ENCODE results near the gene KCNAB1. TPM values are rescaled to one million over a fixed set of nuclear protein-coding genes. Genes with fewer than 3 reads are reported as not detected.

KCNAB1 gene
- total RNA-seq, 2 experiments from 2014 or later, result not detected

DNA sequence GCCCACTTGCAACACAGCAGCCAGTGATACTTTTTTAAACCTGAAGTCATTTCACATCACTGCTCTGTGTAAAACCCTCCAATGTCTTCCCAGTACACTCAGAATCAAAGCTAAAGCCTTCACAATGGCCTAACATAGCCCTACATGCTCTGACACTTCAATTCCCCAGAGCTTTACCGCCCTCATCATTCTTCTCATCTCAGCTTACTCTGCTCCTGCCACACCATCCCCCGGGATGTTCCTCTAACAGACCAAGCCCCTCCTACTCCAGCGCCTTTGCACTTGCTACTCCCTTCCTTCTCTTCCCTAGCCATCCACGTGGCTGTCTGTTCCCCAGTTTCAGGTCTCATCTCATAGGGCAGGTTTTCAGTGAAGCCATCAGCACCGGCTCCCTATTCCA lies 240.6 kb downstream of the KCNAB1 start:
- Histone ChIP-seq H3K4me2 (ENCODE audit: low read length) (no peak overlapping the region), H2AFZ (ENCODE audit: low read length) (no peak overlapping the region), H4K20me1 (ENCODE audit: insufficient read depth, low read length) (no peaks in the 10 kb centered on the region), H3K79me2 (ENCODE audit: insufficient read depth, low read depth, low read length) (no peaks in the 10 kb centered on the region), H3K36me3 (ENCODE audit: insufficient read depth, low read length) (no peaks in the 10 kb centered on the region), H3K4me1 (ENCODE audit: insufficient read depth, low read length, poor library complexity, severe bottlenecking) (no peaks in the 10 kb centered on the region), H3K9me2 (ENCODE audit: insufficient read depth, low read length) (no peaks in the 10 kb centered on the region), H3K4me3 (ENCODE audit: low read depth, low read length, poor library complexity, severe bottlenecking) (no peak overlapping the region), H3K9me3 (ENCODE audit: low read length) (no peaks in the 10 kb centered on the region), H3K27ac (ENCODE audit: low read depth, low read length, poor library complexity, severe bottlenecking) (no peak overlapping the region)
- intact Hi-C loops (cut with micrococcal nuclease; ENCODE audit: unreplicated experiment), result no loop called here
- ChIA-PET CTCF (ENCODE audit: unreplicated experiment) (no interaction called here), POLR2A (interaction anchor here (0.6 to 0.9 kb wide), 3 partner anchors 15 to 132 kb away, joined by 3 to 4 read pairs (median 4); no protein-coding TSS in a partner anchor)
- BruUV-seq (replicated peaks), result no TSS peak
- DNase-seq (ENCODE audit: low spot score), result no peak
- no peak for TF ChIP-seq EZH2phosphoT487 (IDR thresholded peaks at IDR 0.05; ENCODE audit: borderline replicate concordance, low read depth, low read length)
- TF ChIP-seq, protein P1, sequence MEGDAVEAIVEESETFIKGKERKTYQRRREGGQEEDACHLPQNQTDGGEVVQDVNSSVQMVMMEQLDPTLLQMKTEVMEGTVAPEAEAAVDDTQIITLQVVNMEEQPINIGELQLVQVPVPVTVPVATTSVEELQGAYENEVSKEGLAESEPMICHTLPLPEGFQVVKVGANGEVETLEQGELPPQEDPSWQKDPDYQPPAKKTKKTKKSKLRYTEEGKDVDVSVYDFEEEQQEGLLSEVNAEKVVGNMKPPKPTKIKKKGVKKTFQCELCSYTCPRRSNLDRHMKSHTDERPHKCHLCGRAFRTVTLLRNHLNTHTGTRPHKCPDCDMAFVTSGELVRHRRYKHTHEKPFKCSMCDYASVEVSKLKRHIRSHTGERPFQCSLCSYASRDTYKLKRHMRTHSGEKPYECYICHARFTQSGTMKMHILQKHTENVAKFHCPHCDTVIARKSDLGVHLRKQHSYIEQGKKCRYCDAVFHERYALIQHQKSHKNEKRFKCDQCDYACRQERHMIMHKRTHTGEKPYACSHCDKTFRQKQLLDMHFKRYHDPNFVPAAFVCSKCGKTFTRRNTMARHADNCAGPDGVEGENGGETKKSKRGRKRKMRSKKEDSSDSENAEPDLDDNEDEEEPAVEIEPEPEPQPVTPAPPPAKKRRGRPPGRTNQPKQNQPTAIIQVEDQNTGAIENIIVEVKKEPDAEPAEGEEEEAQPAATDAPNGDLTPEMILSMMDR (conservative IDR thresholded peaks at IDR 0.05; ENCODE audit: low read length), result no peak

DNA sequence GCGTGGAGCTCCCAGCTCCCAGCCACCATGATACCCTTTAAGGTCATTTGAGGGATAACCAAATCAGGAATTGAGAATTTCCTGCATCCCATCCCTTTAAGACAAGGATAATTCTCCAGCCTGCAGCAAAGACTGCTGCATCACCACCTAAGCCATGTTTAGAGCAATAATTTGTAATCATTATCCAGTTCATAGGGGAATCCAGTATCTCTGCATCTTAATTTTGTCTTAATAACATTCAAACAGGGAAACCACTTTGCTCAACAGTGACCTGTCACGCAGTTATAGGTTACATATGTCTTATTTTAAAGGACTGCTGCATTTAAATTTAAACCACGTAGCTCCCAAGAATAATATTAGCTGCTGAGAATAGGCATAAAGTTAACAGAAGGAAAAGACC lies 246.2 kb downstream of the KCNAB1 start:
- H4K20me1 ChIP-seq (ENCODE audit: insufficient read depth, low read length), result no peaks in the 10 kb centered on the region
- no peak overlapping the region for H3K4me3 ChIP-seq (ENCODE audit: low read depth, low read length, poor library complexity, severe bottlenecking)
- H3K79me2 ChIP-seq (ENCODE audit: insufficient read depth, low read depth, low read length), result no peaks in the 10 kb centered on the region
- BruUV-seq (replicated peaks), result no TSS peak
- no peak overlapping the region for H3K4me2 ChIP-seq (ENCODE audit: low read length)
- no peak for TF ChIP-seq EZH2phosphoT487 (IDR thresholded peaks at IDR 0.05; ENCODE audit: borderline replicate concordance, low read depth, low read length)
- TF ChIP-seq, protein P1 (conservative IDR thresholded peaks at IDR 0.05; ENCODE audit: low read length), result no peak
- no peaks in the 10 kb centered on the region for H3K36me3 ChIP-seq (ENCODE audit: insufficient read depth, low read length)
- CTCF ChIA-PET (ENCODE audit: unreplicated experiment), result no interaction called here
- DNase-seq (ENCODE audit: low spot score), result no peak
- no peak overlapping the region for H2AFZ ChIP-seq (ENCODE audit: low read length)
- no peaks in the 10 kb centered on the region for H3K9me2 ChIP-seq (ENCODE audit: insufficient read depth, low read length)
- no peaks in the 10 kb centered on the region for H3K9me3 ChIP-seq (ENCODE audit: low read length)
- intact Hi-C loops (cut with micrococcal nuclease; ENCODE audit: unreplicated experiment), result no loop called here
- no peaks in the 10 kb centered on the region for H3K4me1 ChIP-seq (ENCODE audit: insufficient read depth, low read length, poor library complexity, severe bottlenecking)
- POLR2A ChIA-PET, result interaction anchor here (0.7 kb wide), 1 partner anchor 175 kb away, joined by 3 read pairs; no protein-coding TSS in a partner anchor
- no peak overlapping the region for H3K27ac ChIP-seq (ENCODE audit: low read depth, low read length, poor library complexity, severe bottlenecking)

DNA sequence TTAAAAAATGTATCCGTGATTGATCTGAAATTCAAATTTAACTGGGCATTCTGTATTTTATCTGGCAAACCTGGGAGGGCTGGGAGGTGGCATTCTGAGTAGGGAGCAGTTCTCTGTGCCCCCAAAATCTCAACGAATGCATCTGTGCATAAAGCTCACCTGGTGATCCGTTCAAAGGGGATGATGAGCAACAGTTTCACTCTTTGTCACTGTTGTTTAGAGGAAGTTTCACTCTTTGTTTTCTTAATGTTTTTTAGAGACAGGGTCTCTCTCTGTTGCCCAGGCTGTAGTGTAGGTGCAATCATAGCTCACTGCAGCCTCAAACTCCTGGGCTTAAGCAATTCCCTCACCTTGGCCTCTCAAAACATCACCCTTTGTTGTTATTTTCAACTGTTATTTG lies 247.8 kb downstream of the KCNAB1 start:
- no peaks in the 10 kb centered on the region for H3K4me1 ChIP-seq (ENCODE audit: insufficient read depth, low read length, poor library complexity, severe bottlenecking)
- no TSS peak for BruUV-seq (replicated peaks)
- CTCF ChIA-PET (ENCODE audit: unreplicated experiment), result no interaction called here
- no peak overlapping the region for H3K27ac ChIP-seq (ENCODE audit: low read depth, low read length, poor library complexity, severe bottlenecking)
- no peak overlapping the region for H3K4me2 ChIP-seq (ENCODE audit: low read length)
- H3K4me3 ChIP-seq (ENCODE audit: low read depth, low read length, poor library complexity, severe bottlenecking), result no peak overlapping the region
- H3K9me2 ChIP-seq (ENCODE audit: insufficient read depth, low read length), result no peaks in the 10 kb centered on the region
- no peaks in the 10 kb centered on the region for H3K79me2 ChIP-seq (ENCODE audit: insufficient read depth, low read depth, low read length)
- no peaks in the 10 kb centered on the region for H3K9me3 ChIP-seq (ENCODE audit: low read length)
- H4K20me1 ChIP-seq (ENCODE audit: insufficient read depth, low read length), result no peaks in the 10 kb centered on the region
- POLR2A ChIA-PET, result no interaction called here
- TF ChIP-seq, protein P1 (conservative IDR thresholded peaks at IDR 0.05; ENCODE audit: low read length), result no peak
- TF ChIP-seq EZH2phosphoT487 (IDR thresholded peaks at IDR 0.05; ENCODE audit: borderline replicate concordance, low read depth, low read length), result no peak
- H3K36me3 ChIP-seq (ENCODE audit: insufficient read depth, low read length), result no peaks in the 10 kb centered on the region
- DNase-seq (ENCODE audit: low spot score), result no peak
- intact Hi-C loops (cut with micrococcal nuclease; ENCODE audit: unreplicated experiment), result no loop called here
- H2AFZ ChIP-seq (ENCODE audit: low read length), result no peak overlapping the region

Measured in OCI-LY7 (cell line).